Measurements from ENCODE around the gene TRMT112. TPM values are rescaled to one million over a fixed set of nuclear protein-coding genes. Genes with fewer than 3 reads are reported as not detected.
A peak's percentile ranks its signal among the peaks of the same experiment; 100 is the strongest.

The TRMT112 gene
- total RNA-seq, 3 donors from 2014 or later: 206 to 266 (median 262) TPM

- peak overlapping the region; percentile 68 to 73 for H3K27ac ChIP-seq
These were observed 38.0 kb upstream of the TRMT112 start for GRCh38 chr11:64355078-64355940.

GRCh38 chr11:64353715-64354506 is 36.6 kb upstream of the TRMT112 start:
- Histone ChIP-seq H3K27me3 (no peaks in the 10 kb centered on the region), H3K4me3 (no peak overlapping the region), H3K36me3 (no peaks in the 10 kb centered on the region), H3K9me3 (no peaks in the 10 kb centered on the region), H3K4me1 (peaks cover 4 to 9% of the 10 kb centered on the region in 2 donors), H3K27ac (no peak overlapping the region)
- DNase-seq (ENCODE audit: low spot score in 2 of 2): no peak
- TF ChIP-seq POLR2A (IDR thresholded peaks at IDR 0.05) (no peak), CTCF (IDR thresholded peaks at IDR 0.05) (no peak), POLR2AphosphoS5 (IDR thresholded peaks at IDR 0.05) (no peak)
- intact Hi-C loops (cut with DNase I; ENCODE audit: low total_unique reads): no loop called here

More at GRCh38 chr11:64355078-64355940, 38.0 kb upstream of the TRMT112 start:
- DNase-seq (ENCODE audit: low spot score in 2 of 2): peak; percentile 50 to 71
- Histone ChIP-seq H3K4me1 (peaks cover 4 to 9% of the 10 kb centered on the region in 2 donors), H3K9me3 (no peaks in the 10 kb centered on the region), H3K36me3 (no peaks in the 10 kb centered on the region), H3K27me3 (no peaks in the 10 kb centered on the region), H3K4me3 (peak overlapping the region; percentile 8 to 56 (median 42))
- intact Hi-C loops (cut with DNase I; ENCODE audit: low total_unique reads): no loop called here
- TF ChIP-seq POLR2AphosphoS5 (IDR thresholded peaks at IDR 0.05) (peak in 1 of 3 donors; percentile 42), CTCF (IDR thresholded peaks at IDR 0.05) (peak in 2 of 3 donors; percentile 46 to 62), POLR2A (IDR thresholded peaks at IDR 0.05) (no peak)

GRCh38 chr11:64352995-64353714 is 35.8 kb upstream of the TRMT112 start:
- Histone ChIP-seq H3K27ac (no peak overlapping the region), H3K36me3 (no peaks in the 10 kb centered on the region), H3K4me1 (peaks cover 0 to 4% of the 10 kb centered on the region in 2 donors), H3K27me3 (no peaks in the 10 kb centered on the region), H3K9me3 (no peaks in the 10 kb centered on the region), H3K4me3 (no peak overlapping the region)
- no peak for TF ChIP-seq POLR2AphosphoS5 (IDR thresholded peaks at IDR 0.05)
- no peak for TF ChIP-seq POLR2A (IDR thresholded peaks at IDR 0.05)
- no peak for TF ChIP-seq CTCF (IDR thresholded peaks at IDR 0.05)
- no peak for DNase-seq (ENCODE audit: low spot score in 2 of 2)
- intact Hi-C loops (cut with DNase I; ENCODE audit: low total_unique reads): no loop called here

- Histone ChIP-seq H3K4me1 (no peaks in the 10 kb centered on the region), H3K4me3 (no peak overlapping the region), H3K27ac (no peak overlapping the region), H3K9me3 (no peaks in the 10 kb centered on the region), H3K27me3 (no peaks in the 10 kb centered on the region), H3K36me3 (no peaks in the 10 kb centered on the region)
- TF ChIP-seq CTCF (IDR thresholded peaks at IDR 0.05) (no peak), POLR2AphosphoS5 (IDR thresholded peaks at IDR 0.05) (no peak), POLR2A (IDR thresholded peaks at IDR 0.05) (no peak)
- intact Hi-C loops (cut with DNase I; ENCODE audit: low total_unique reads): no loop called here
- no peak for DNase-seq (ENCODE audit: low spot score in 2 of 2)
These were observed 35.0 kb upstream of the TRMT112 start for GRCh38 chr11:64352099-64352994.
